ENCODE measurements around the gene NRP2. TPM values are rescaled to one million over a fixed set of nuclear protein-coding genes. Genes with fewer than 3 reads are reported as not detected.
A peak's percentile ranks its signal among the peaks of the same experiment; 100 is the strongest.

The NRP2 gene
- total RNA-seq, 1 donor from 2014 or later, result 27.8 TPM

DNA sequence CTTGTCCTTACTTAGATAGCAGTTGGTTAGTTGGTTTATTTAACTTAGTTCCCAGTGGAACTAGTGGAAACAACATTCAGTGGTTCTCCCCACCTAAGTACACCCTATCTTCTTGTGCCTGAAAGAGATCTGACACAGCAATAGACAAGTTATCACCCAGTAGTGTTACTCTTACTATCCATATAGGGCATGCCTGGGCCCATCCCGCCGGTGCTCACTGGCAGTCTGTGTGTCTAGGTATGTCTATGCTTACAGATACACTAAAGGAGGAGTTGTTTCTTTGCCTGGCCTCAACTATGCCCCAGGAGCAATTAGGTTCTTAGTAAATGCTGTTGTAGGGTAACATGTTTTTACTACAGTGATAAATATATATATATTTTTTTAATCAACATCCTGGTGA, 12.0 kb upstream of the NRP2 start:
- no peak overlapping the region for H3K27ac Mint-ChIP-seq
- H3K4me2 ChIP-seq, result no peak overlapping the region
- peaks cover 27% of the 10 kb centered on the region for H3K9me3 Mint-ChIP-seq

GRCh38 chr2:205673312-205673711, 9.0 kb upstream of the NRP2 start:
- H3K9ac ChIP-seq, result no peak overlapping the region
- peaks cover 7% of the 10 kb centered on the region for H3K4me1 ChIP-seq
- no peaks in the 10 kb centered on the region for H3F3A ChIP-seq (ENCODE audit: low read depth)
- H3K4me1 Mint-ChIP-seq, result no peaks in the 10 kb centered on the region
- no peak overlapping the region for H3K4me3 ChIP-seq
- no peak overlapping the region for H2AFZ ChIP-seq (replicated peaks)
- H4K20me1 ChIP-seq (ENCODE audit: low read depth), result no peaks in the 10 kb centered on the region
- no peaks in the 10 kb centered on the region for H3K27me3 ChIP-seq
- H3K9me3 Mint-ChIP-seq, result peaks cover 18% of the 10 kb centered on the region
- TF ChIP-seq, protein P1, sequence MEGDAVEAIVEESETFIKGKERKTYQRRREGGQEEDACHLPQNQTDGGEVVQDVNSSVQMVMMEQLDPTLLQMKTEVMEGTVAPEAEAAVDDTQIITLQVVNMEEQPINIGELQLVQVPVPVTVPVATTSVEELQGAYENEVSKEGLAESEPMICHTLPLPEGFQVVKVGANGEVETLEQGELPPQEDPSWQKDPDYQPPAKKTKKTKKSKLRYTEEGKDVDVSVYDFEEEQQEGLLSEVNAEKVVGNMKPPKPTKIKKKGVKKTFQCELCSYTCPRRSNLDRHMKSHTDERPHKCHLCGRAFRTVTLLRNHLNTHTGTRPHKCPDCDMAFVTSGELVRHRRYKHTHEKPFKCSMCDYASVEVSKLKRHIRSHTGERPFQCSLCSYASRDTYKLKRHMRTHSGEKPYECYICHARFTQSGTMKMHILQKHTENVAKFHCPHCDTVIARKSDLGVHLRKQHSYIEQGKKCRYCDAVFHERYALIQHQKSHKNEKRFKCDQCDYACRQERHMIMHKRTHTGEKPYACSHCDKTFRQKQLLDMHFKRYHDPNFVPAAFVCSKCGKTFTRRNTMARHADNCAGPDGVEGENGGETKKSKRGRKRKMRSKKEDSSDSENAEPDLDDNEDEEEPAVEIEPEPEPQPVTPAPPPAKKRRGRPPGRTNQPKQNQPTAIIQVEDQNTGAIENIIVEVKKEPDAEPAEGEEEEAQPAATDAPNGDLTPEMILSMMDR (IDR thresholded peaks at IDR 0.05), result no peak
- TF ChIP-seq EZH2phosphoT487 (IDR thresholded peaks at IDR 0.05) (no peak), EZH2 (IDR thresholded peaks at IDR 0.05) (no peak)
- no peaks in the 10 kb centered on the region for H3K36me3 ChIP-seq
- H3K27ac Mint-ChIP-seq, result no peak overlapping the region
- H3K4me2 ChIP-seq, result no peak overlapping the region
- H3K27ac ChIP-seq, result no peak overlapping the region
- no peaks in the 10 kb centered on the region for H3K9me3 ChIP-seq (ENCODE audit: low read depth)
- H3K4me3 Mint-ChIP-seq, result no peak overlapping the region
- DNase-seq (ENCODE audit: low spot score), result no peak
- no peaks in the 10 kb centered on the region for H3K27me3 Mint-ChIP-seq (ENCODE audit: insufficient read depth, low read depth)
- H3K36me3 Mint-ChIP-seq, result no peaks in the 10 kb centered on the region
- no peaks in the 10 kb centered on the region for H3K79me2 ChIP-seq (ENCODE audit: low read depth)

More for the DNA sequence above, 12.0 kb upstream of the NRP2 start:
- Histone ChIP-seq H3K36me3 (no peaks in the 10 kb centered on the region), H3K4me1 (peaks cover 7% of the 10 kb centered on the region), H4K20me1 (ENCODE audit: low read depth) (no peaks in the 10 kb centered on the region), H3K27ac (no peak overlapping the region), H3K79me2 (ENCODE audit: low read depth) (no peaks in the 10 kb centered on the region), H2AFZ (replicated peaks) (peak overlapping the region; percentile 73), H3K9me3 (ENCODE audit: low read depth) (peaks cover 4% of the 10 kb centered on the region), H3K4me3 (no peak overlapping the region), H3F3A (ENCODE audit: low read depth) (no peaks in the 10 kb centered on the region), H3K27me3 (no peaks in the 10 kb centered on the region), H3K9ac (no peak overlapping the region)
- no peaks in the 10 kb centered on the region for H3K4me1 Mint-ChIP-seq
- H3K27me3 Mint-ChIP-seq (ENCODE audit: insufficient read depth, low read depth), result peaks cover 15% of the 10 kb centered on the region
- no peak for DNase-seq (ENCODE audit: low spot score)
- H3K4me3 Mint-ChIP-seq, result no peak overlapping the region
- TF ChIP-seq EZH2phosphoT487 (IDR thresholded peaks at IDR 0.05), result no peak
- TF ChIP-seq, protein P1 (IDR thresholded peaks at IDR 0.05), result no peak
- no peak for TF ChIP-seq EZH2 (IDR thresholded peaks at IDR 0.05)
- peaks cover 5% of the 10 kb centered on the region for H3K36me3 Mint-ChIP-seq

GRCh38 chr2:205675861-205676516, 6.3 kb upstream of the NRP2 start:
- no peaks in the 10 kb centered on the region for H3K79me2 ChIP-seq (ENCODE audit: low read depth)
- H4K20me1 ChIP-seq (ENCODE audit: low read depth), result no peaks in the 10 kb centered on the region
- H3F3A ChIP-seq (ENCODE audit: low read depth), result peaks cover 13% of the 10 kb centered on the region
- Mint-ChIP-seq H3K36me3 (no peaks in the 10 kb centered on the region), H3K27ac (no peak overlapping the region), H3K27me3 (ENCODE audit: insufficient read depth, low read depth) (peaks cover 11% of the 10 kb centered on the region), H3K9me3 (peaks cover 2% of the 10 kb centered on the region), H3K4me1 (peaks cover 13% of the 10 kb centered on the region), H3K4me3 (no peak overlapping the region)
- TF ChIP-seq EZH2phosphoT487 (IDR thresholded peaks at IDR 0.05), result no peak
- TF ChIP-seq, protein P1 (IDR thresholded peaks at IDR 0.05), result peak; percentile 90
- no peak for TF ChIP-seq EZH2 (IDR thresholded peaks at IDR 0.05)
- peaks cover 11% of the 10 kb centered on the region for H3K4me1 ChIP-seq
- H3K9me3 ChIP-seq (ENCODE audit: low read depth), result no peaks in the 10 kb centered on the region
- H3K9ac ChIP-seq, result no peak overlapping the region
- no peak overlapping the region for H3K4me3 ChIP-seq
- H2AFZ ChIP-seq (replicated peaks), result peak overlapping the region; percentile 35
- peaks cover 1% of the 10 kb centered on the region for H3K27me3 ChIP-seq
- DNase-seq (ENCODE audit: low spot score), result peak; percentile 67
- H3K36me3 ChIP-seq, result no peaks in the 10 kb centered on the region
- no peak overlapping the region for H3K27ac ChIP-seq
- peak overlapping the region; percentile 2 for H3K4me2 ChIP-seq
